ENCODE data around the gene IFT81.
"Not testable (repeated sequence)": the region's sequence is repeated elsewhere in the genome, so short reads cannot be mapped to it uniquely, and the experiment has no call there.

Gene IFT81

DNA sequence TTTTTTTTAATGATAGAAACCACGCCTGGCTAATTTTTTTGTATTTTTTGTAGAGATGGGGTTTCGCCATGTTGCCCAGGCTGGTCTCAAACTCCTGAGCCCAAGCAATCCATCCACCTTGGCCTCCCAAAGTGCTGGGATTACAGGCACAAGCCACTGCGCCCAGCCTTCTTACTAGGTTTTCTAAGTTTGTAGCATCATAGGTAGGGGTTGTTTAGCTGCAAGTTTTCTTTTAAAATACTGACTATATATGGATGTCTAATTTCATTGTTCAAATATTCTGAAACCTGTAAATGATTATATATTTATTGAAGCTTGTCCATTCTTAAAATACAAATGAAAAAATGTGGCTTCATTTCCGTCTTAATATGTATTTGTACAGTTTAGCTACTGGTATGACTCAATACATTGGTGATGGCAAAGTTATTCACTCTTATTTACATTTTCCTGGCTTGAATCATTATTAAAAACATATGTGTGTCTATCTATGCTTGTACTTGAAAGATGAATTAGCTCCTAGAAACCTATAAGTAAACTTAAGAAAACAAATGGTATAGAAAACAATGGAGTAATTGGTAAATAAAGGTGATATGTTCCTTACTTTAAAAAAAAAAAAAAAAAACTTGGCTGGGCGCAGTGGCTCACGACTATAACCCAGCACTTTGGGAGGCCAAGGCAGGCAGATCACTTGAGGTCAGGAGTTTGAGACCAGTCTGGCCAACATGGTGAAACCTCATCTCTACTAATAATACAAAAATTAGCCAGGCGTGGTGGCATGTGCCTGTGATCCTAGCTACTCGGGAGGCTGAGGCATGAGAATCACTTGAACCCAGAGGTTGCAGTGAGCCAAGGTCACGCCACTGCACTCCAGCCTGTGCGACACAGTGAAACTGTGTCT, 87.7 kb downstream of the IFT81 start:
- not testable (repeated sequence) for FAIRE-seq

DNA sequence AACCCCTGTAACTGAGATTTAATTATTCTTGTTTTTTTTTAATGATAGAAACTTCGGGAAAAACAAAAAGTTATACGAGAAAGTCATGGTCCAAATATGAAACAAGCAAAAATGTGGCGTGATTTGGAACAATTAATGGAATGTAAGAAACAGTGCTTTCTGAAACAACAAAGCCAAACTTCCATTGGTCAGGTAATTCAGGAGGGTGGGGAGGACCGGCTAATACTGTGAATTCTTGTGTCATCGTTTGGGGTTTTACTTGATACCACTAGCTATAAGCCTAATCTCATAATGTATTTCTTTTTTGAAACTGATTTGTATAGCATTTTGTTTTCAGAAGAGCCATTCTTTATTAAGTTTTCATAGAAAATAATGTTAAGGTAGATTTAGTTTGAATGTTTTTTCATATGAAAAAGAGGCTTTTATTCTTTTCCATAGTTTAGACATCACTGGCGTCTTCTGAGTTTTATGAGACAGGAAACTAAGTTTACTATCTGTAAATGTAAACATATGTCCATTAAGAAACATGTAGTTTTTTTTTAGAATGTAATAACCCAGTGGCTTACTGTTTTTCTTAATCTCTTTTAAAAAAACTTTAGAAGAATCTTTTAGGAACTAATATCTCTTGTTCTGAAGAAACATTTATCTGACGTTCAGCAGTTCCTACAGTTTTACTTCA, 94.0 kb downstream of the IFT81 start:
- no peak for FAIRE-seq

- FAIRE-seq: no peak
Measured at GRCh38 chr12:110222027-110222426, 97.9 kb downstream of the IFT81 start.

DNA sequence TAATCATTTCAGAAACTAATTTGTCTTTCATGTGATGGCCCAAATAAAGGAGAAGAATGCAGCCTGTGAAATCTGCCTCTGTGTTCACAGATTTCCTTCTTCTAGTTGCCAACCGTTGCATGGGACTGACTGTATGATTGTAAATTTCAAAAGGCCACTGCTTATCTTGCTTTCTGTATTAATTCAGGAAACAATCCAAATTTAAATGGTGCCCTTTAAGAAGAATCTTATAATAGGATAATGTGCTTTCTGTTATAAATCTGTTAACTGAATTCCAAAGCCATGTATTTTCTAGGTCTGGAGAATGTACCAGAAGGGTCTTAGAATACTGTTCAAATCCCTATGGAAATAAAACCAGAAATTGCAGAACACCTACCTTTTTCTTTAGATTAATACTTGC, 98.3 kb downstream of the IFT81 start:
- FAIRE-seq: no peak

GRCh38 chr12:110223777-110224378, 99.7 kb downstream of the IFT81 start:
- FAIRE-seq: no peak

- FAIRE-seq: peak; percentile 85
Measured at GRCh38 chr12:110224379-110225304, 100.5 kb downstream of the IFT81 start.

DNA sequence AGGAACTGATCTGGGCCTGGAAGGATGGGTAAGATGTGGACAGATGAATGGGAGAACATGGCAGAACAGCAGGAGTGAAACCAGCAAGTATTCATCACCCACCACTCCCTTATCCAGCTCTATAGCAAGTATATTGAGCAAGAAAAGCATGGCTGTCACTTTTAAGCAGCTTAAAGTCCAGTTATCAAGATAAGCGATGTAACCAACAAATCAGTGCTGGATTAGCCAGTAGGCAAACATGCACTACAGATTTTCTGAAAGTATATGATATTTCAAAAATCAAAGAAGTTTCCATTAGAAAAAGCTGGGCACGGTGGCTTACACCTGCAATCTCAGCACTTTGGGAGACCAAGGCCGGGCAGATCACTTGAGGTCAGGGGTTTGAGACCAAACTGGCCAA, 103.0 kb downstream of the IFT81 start:
- FAIRE-seq: no peak

GRCh38 chr12:110228348-110228747, 104.2 kb downstream of the IFT81 start:
- not testable (repeated sequence) for FAIRE-seq

GRCh38 chr12:110228756-110229155, 104.6 kb downstream of the IFT81 start:
- no peak for FAIRE-seq

- FAIRE-seq: no peak
Measured at GRCh38 chr12:110229409-110229808, 105.3 kb downstream of the IFT81 start.

GRCh38 chr12:110230655-110231054, 106.5 kb downstream of the IFT81 start:
- no peak for FAIRE-seq

DNA sequence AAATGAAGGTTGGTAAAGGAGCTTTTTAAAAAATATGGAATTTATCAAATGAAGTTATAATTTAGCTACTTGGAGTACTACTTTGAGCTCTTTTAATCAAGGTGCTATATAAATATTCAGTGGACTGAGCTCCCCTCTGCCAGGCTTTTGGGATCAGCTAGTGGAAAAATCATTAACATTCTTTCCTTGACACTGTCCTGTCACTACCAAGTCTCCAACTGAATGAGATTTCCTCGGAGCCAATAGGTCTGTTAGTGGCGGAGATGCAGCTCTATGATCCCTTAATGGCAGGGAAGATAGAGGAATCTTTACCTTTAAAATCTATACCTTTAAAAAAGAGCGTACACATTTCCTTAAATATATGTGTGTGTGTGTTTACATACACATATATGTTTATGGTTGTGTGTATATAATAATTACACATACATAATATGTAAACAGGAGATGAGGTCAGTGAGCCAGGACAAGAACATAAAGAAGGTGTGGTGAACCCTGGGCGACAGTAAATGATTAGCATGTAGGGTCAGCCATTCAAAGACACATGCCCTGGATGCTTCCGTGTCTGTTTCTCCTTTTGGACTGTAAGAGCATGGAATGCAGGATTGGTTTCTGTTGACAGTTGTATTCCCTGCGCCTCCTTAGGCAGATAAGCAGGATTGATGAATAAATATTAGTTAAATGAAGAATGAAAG, 109.2 kb downstream of the IFT81 start:
- no peak for FAIRE-seq

- FAIRE-seq: no peak
Measured at GRCh38 chr12:110234331-110234751, 110.2 kb downstream of the IFT81 start.

GRCh38 chr12:110234755-110235154, 110.6 kb downstream of the IFT81 start:
- FAIRE-seq: peak; percentile 84

GRCh38 chr12:110235383-110235782, 111.2 kb downstream of the IFT81 start:
- FAIRE-seq: no peak

DNA sequence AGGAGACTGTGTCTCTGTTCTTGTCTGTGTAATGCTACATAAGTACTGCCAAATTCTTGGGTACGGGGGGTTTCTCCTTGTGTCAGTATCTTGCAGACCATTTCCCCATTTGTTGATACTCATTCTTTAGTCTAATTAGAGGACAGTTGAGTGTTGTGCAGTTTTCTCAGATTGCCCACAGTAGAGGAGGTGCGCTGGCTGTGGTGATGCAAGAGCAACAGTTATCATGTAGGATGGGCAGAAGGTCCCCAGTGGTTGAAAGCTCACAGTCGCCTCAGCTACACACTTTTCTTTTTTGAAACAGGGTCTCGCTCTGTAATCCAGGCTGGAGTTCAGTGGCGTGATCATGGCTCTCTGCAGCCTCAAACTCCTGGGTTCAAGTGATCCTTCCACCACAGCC, 119.1 kb downstream of the IFT81 start:
- no peak for FAIRE-seq

DNA sequence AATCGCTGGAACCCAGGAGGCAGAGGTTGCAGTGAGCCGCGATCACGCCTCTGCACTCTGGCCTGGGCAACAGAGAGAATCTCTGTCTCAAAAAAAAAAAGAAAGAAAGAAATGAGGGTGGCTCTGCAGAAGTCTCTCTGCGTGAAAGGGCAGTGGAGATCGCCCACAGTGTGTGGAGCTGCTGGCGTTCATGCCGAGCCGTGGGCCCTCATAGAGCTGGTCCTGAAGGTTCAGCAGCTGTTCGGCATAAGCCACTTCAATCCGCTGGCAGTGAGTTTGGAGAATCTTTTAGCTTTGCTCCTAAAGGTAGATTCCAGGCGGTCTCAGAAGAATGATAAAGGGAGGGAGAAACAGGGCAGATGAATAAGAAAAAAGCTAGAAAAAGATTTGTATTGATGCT, 120.2 kb downstream of the IFT81 start:
- no peak for FAIRE-seq

DNA sequence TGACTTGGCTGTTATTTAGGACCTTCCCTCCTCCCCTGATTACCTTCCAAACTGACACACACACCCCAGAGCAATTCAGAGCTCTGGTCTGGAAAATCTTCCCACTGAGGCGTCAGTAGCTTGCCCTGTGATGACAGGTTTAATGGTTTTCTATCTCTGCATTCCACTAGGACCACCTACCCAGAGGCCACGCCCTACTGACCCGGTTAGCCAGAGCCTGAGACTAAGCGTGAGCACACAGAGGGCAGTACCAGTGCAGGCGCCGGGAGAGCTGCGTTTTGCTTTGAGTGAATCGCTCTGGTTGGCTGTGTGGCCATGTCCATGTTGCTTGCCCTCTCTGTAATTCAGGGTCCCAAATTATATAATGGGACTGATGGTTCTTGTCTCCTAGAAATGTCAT, 120.7 kb downstream of the IFT81 start:
- FAIRE-seq: no peak

GRCh38 chr12:110245369-110245772, 121.2 kb downstream of the IFT81 start:
- FAIRE-seq: no peak

DNA sequence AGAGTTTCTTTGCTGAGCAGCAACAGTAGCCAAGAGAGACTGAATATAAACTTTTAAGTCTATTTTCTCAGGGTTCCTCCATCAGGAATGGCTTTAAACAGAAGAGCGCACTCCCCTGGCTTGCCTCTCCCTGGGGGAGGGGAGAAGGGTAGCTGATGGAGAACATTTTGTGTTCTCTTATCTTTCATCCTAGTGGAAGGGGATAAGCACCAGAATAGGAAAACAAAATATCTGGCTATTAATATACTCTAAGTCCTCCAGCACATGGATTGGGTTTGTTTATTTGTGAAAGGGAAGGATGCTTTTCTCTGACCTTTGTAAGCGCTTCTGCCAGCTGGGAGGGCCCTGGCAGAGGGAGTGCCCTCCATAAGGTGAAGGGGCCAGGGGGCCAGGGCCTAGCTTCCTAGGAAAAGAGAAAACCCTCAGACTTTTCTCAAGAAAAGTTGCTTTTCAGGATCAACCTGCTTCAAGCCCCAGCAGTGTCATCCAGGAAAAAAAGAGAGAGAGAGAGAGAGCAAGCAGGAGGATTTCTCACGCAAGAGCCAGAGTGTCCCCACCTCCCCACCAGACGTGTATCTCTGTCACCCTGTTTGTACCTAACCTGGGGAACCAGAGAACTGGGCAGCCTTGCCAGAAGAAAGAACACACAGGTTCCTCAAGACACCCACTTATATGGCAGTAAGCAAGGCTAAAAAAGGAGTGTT, 122.6 kb downstream of the IFT81 start:
- no peak for FAIRE-seq

Data from endometrium (tissue), 2 donors.